C4-2B (cell line): ENCODE measurements around the gene SPOCK3.

ENCODE experiments used
- CTCF ChIP-seq: fragments of 450-650 bp; conservative IDR thresholded peaks from 2 replicates; pipeline ENCODE4 v1.5.1; 2017; ENCODE audit warnings: mild to moderate bottlenecking
- ZFX ChIP-seq: fragments of 450-650 bp; IDR thresholded peaks from 2 replicates; pipeline ENCODE4 v1.6.1; 2017

GRCh38 chr4:167023364-167023925 lies 210.8 kb downstream of the SPOCK3 start:
- TF ChIP-seq CTCF, result no peak
- no peak for TF ChIP-seq ZFX
